GM12872 (cell line): Measurements from ENCODE around the gene ENTPD5.

Source experiments
- CTCF ChIP-seq: IDR thresholded peaks from 3 replicates; pipeline ENCODE4 v1.5.1; 2011; ENCODE audit warnings: low read depth, mild to moderate bottlenecking, low read length, moderate library complexity; ENCODE audit not compliant: insufficient read depth

Gene ENTPD5

GRCh38 chr14:73997944-73998447 lies 21.1 kb downstream of the ENTPD5 start:
- no peak for TF ChIP-seq CTCF

GRCh38 chr14:73997108-73997943 lies 21.8 kb downstream of the ENTPD5 start:
- TF ChIP-seq CTCF = no peak

- no peak for TF ChIP-seq CTCF
Observed at GRCh38 chr14:73996731-73997107, 22.4 kb downstream of the ENTPD5 start.

GRCh38 chr14:73995977-73996378 lies 23.1 kb downstream of the ENTPD5 start:
- TF ChIP-seq CTCF = no peak

- no peak for TF ChIP-seq CTCF
Observed at GRCh38 chr14:73991092-73991491, 28.0 kb downstream of the ENTPD5 start.

GRCh38 chr14:73988065-73988464 lies 31.0 kb downstream of the ENTPD5 start:
- no peak for TF ChIP-seq CTCF

- TF ChIP-seq CTCF = no peak
Observed at GRCh38 chr14:73977896-73978295, 41.2 kb downstream of the ENTPD5 start.
